Smooth muscle cell (in vitro differentiated cells): ENCODE results near the gene MEPE. TPM values are rescaled to one million over a fixed set of nuclear protein-coding genes. Genes with fewer than 3 reads are reported as not detected.

Source experiments
- DNase-seq: peaks from one replicate; lab custom pipeline; 2025; ENCODE audit not compliant: unreplicated experiment; lab: John Stamatoyannopoulos, UW
- H2AFZ ChIP-seq: fragments of 200-600 bp; sonication (generic); 2 replicates; pipeline ENCODE4 v1.6.0; 2016; ENCODE audit warnings: antibody characterized with exemption, low read depth, mild to moderate bottlenecking
- H3F3A ChIP-seq: fragments of 200-600 bp; sonication (generic); 2 replicates; pipeline ENCODE4 v1.6.0; 2017; ENCODE audit warnings: antibody characterized with exemption, low read depth
- H3K27ac ChIP-seq: fragments of 200-600 bp; sonication (generic); 2 replicates; pipeline ENCODE4 v1.5.1; 2016; ENCODE audit warnings: low read depth, mild to moderate bottlenecking
- H3K27me3 ChIP-seq: fragments of 200-600 bp; sonication (generic); 2 replicates; pipeline ENCODE4 v1.6.1; 2016; ENCODE audit warnings: low read depth, mild to moderate bottlenecking
- H3K36me3 ChIP-seq: fragments of 200-600 bp; sonication (generic); 2 replicates; pipeline ENCODE4 v1.5.1; 2016; ENCODE audit warnings: low read depth
- H3K4me1 ChIP-seq: fragments of 200-600 bp; sonication (generic); 2 replicates; pipeline ENCODE4 v1.5.1; 2016; ENCODE audit warnings: low read depth
- H3K4me2 ChIP-seq: fragments of 200-600 bp; sonication (generic); 2 replicates; pipeline ENCODE4 v1.6.0; 2016; ENCODE audit warnings: mild to moderate bottlenecking
- H3K4me3 ChIP-seq: fragments of 200-600 bp; sonication (generic); 2 replicates; pipeline ENCODE4 v1.5.1; 2016; ENCODE audit warnings: mild to moderate bottlenecking
- H3K79me2 ChIP-seq: fragments of 200-600 bp; sonication (generic); 2 replicates; pipeline ENCODE4 v1.6.0; 2016; ENCODE audit warnings: low read depth, mild to moderate bottlenecking
- H3K9ac ChIP-seq: fragments of 200-600 bp; sonication (generic); 2 replicates; pipeline ENCODE4 v1.6.0; 2016; ENCODE audit warnings: low read depth
- H3K9me3 ChIP-seq: fragments of 200-600 bp; sonication (generic); replicated peaks from 2 replicates; pipeline ENCODE4 v1.5.1; 2016; ENCODE audit warnings: low read depth
- H4K20me1 ChIP-seq: fragments of 200-600 bp; sonication (generic); 2 replicates; pipeline ENCODE4 v1.6.0; 2016; ENCODE audit warnings: low read depth
- WGBS: methylation state at CpG from one replicate; pipeline ENCODE4 v1.1.7; 2016; ENCODE audit warnings: low lambda C conversion rate; 5-methylcytosine and 5-hydroxymethylcytosine counted together
- polyA plus RNA-seq: library from polyadenylated mRNA; unstranded; fragments of >200 nt; fragmentation: Nextera tagmentation; extraction: Ambion mirVana; gene quantifications from 2 replicates; pipeline ENCODE4 v1.2.1, GENCODE V29; 2016
- total RNA-seq: library from RNA; depleted of rRNA; stranded (reverse); fragments of >200 nt; gene quantifications from 2 replicates; pipeline ENCODE4 v1.2.3, GENCODE V29; 2014
- TF ChIP-seq, protein P1 (sequence below): fragments of 200-600 bp; sonication (generic); IDR thresholded peaks from 2 replicates; pipeline ENCODE4 v1.5.1; 2017; ENCODE audit warnings: borderline replicate concordance, mild to moderate bottlenecking, antibody characterized with exemption; ENCODE audit not compliant: insufficient read depth, poor library complexity, severe bottlenecking

The MEPE gene
- total and polyA plus RNA-seq, 2 experiments from 2014 or later = not detected

DNA sequence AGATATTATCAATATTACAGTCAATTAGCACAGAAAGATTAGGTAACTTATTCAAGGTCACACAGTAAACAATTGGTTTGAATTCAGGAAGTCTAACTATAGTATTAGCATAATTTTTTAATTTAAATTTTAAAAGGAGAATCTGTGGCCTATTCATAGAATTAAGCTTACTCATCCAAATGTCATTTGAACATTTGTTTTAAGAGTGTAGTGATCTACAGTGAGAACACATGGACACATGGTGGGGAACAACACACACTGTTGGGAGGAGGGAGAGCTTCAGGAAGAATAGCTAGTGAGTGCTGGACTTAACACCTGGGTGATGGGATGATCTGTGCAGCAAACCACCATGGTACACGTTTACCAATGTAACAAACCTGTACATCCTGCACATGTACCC, 48.3 kb downstream of the MEPE start:
- Histone ChIP-seq H3K4me3 (no peak overlapping the region), H3K9me3 (no peaks in the 10 kb centered on the region), H3K4me1 (peaks cover 5% of the 10 kb centered on the region), H3K27ac (no peak overlapping the region), H3F3A (no peaks in the 10 kb centered on the region), H3K36me3 (no peaks in the 10 kb centered on the region), H3K27me3 (no peaks in the 10 kb centered on the region), H3K4me2 (no peak overlapping the region), H3K79me2 (no peaks in the 10 kb centered on the region), H4K20me1 (no peaks in the 10 kb centered on the region), H3K9ac (no peak overlapping the region), H2AFZ (no peak overlapping the region)
- TF ChIP-seq, protein P1, sequence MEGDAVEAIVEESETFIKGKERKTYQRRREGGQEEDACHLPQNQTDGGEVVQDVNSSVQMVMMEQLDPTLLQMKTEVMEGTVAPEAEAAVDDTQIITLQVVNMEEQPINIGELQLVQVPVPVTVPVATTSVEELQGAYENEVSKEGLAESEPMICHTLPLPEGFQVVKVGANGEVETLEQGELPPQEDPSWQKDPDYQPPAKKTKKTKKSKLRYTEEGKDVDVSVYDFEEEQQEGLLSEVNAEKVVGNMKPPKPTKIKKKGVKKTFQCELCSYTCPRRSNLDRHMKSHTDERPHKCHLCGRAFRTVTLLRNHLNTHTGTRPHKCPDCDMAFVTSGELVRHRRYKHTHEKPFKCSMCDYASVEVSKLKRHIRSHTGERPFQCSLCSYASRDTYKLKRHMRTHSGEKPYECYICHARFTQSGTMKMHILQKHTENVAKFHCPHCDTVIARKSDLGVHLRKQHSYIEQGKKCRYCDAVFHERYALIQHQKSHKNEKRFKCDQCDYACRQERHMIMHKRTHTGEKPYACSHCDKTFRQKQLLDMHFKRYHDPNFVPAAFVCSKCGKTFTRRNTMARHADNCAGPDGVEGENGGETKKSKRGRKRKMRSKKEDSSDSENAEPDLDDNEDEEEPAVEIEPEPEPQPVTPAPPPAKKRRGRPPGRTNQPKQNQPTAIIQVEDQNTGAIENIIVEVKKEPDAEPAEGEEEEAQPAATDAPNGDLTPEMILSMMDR = no peak
- 89% methylated on average over 1 of the region's 1 CpG for WGBS
- no peak for DNase-seq

DNA sequence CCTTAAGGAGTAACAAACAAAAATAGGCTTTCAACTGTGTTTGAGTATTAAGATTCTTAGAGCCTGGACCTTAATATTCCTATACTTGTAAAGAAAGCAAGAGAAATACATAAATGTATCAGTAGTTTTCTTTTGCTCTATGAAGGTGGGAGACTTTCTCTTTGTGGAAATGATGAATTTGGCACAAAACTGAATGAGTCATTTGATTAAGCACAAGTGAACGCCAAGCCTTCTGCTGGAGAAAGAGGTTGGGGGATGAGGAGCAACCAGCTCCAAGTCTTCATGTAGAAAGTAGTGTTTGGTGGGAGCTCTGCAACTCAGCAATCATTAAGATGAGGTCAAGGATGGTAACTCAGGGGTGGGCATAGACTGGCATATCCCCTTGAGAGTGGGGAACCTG, 49.6 kb downstream of the MEPE start:
- no peak overlapping the region for H3K4me2 ChIP-seq
- no peak for DNase-seq

DNA sequence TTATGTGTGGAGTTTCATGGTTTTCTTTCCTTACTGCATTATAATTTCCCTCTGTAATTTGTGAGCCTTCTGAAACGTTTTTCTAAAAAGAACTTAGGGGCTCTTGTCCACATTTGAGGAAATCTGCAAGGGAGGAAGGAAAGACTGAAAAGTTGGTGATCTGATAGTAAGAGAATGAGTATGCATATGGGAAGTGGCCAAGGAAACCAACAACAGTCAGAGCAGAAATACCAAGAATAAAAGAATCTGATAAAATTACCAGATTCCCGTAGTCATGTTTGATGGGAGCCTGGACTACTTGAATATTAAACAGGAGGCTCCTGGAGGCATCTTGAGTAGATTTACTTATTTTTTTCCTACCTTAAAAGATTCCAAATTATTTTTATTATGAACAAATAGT, 50.1 kb downstream of the MEPE start:
- Histone ChIP-seq H3K27ac (no peak overlapping the region), H3F3A (no peaks in the 10 kb centered on the region), H2AFZ (no peak overlapping the region), H3K27me3 (no peaks in the 10 kb centered on the region), H3K4me3 (no peak overlapping the region), H3K79me2 (no peaks in the 10 kb centered on the region), H3K4me1 (peaks cover 5% of the 10 kb centered on the region), H3K9ac (no peak overlapping the region), H4K20me1 (no peaks in the 10 kb centered on the region), H3K4me2 (no peak overlapping the region), H3K9me3 (no peaks in the 10 kb centered on the region), H3K36me3 (no peaks in the 10 kb centered on the region)
- WGBS = 87% methylated on average over 2 of the region's 2 CpGs
- DNase-seq = no peak
- TF ChIP-seq, protein P1 = no peak

More for the DNA sequence above, 49.6 kb downstream of the MEPE start:
- no peak overlapping the region for H2AFZ ChIP-seq
- no peaks in the 10 kb centered on the region for H3K79me2 ChIP-seq
- H3K9me3 ChIP-seq = no peaks in the 10 kb centered on the region
- no peak overlapping the region for H3K27ac ChIP-seq
- H3K9ac ChIP-seq = no peak overlapping the region
- TF ChIP-seq, protein P1 = no peak
- H3K4me1 ChIP-seq = peaks cover 5% of the 10 kb centered on the region
- WGBS = 93% methylated on average over 1 of the region's 1 CpG
- H3K27me3 ChIP-seq = no peaks in the 10 kb centered on the region
- H4K20me1 ChIP-seq = no peaks in the 10 kb centered on the region
- no peak overlapping the region for H3K4me3 ChIP-seq
- no peaks in the 10 kb centered on the region for H3K36me3 ChIP-seq
- H3F3A ChIP-seq = no peaks in the 10 kb centered on the region

DNA sequence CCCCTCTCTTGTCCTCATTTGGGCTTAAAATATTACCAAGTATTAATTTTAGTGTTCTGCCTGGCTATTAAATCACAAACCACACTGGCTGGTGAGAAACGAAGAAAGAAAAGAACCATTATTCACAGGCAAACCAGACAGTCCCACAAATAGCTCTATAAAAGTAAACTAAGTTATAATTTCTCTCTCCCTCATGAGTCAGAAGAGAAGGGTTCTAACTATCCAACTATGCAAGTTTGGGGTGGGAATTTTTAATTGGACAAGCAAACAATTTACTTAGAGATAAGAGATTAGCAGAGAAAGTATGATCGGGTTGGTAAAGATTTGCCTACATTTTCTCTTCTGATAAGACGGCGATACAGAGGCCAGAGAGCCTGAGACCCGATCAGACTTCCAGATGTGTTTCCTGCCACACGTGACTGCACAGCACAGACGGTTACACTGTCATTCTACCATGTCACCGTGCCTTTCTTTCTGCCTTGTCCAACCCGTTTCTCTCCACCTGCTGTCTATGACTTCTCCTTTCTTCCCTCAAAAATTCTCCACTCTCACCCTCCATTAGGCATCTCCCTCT, 52.3 kb downstream of the MEPE start:
- DNase-seq = no peak
- WGBS = 24% methylated on average over 9 of the region's 9 CpGs
- H3K4me2 ChIP-seq = peak overlapping the region; percentile 64
- no peak overlapping the region for H3K9ac ChIP-seq
- no peaks in the 10 kb centered on the region for H3K79me2 ChIP-seq
- H3K27me3 ChIP-seq = no peaks in the 10 kb centered on the region
- H3K27ac ChIP-seq = no peak overlapping the region
- TF ChIP-seq, protein P1 = no peak
- no peaks in the 10 kb centered on the region for H4K20me1 ChIP-seq
- H3F3A ChIP-seq = no peaks in the 10 kb centered on the region
- no peaks in the 10 kb centered on the region for H3K36me3 ChIP-seq
- no peaks in the 10 kb centered on the region for H3K9me3 ChIP-seq
- peak overlapping the region; percentile 22 for H2AFZ ChIP-seq
- no peak overlapping the region for H3K4me3 ChIP-seq
- H3K4me1 ChIP-seq = peaks cover 5% of the 10 kb centered on the region
